ENCODE measurements around the gene TSPEAR. TPM values are rescaled to one million over a fixed set of nuclear protein-coding genes. Genes with fewer than 3 reads are reported as not detected.

The TSPEAR gene
- total RNA-seq, 2 donors from 2014 or later: not detected

DNA sequence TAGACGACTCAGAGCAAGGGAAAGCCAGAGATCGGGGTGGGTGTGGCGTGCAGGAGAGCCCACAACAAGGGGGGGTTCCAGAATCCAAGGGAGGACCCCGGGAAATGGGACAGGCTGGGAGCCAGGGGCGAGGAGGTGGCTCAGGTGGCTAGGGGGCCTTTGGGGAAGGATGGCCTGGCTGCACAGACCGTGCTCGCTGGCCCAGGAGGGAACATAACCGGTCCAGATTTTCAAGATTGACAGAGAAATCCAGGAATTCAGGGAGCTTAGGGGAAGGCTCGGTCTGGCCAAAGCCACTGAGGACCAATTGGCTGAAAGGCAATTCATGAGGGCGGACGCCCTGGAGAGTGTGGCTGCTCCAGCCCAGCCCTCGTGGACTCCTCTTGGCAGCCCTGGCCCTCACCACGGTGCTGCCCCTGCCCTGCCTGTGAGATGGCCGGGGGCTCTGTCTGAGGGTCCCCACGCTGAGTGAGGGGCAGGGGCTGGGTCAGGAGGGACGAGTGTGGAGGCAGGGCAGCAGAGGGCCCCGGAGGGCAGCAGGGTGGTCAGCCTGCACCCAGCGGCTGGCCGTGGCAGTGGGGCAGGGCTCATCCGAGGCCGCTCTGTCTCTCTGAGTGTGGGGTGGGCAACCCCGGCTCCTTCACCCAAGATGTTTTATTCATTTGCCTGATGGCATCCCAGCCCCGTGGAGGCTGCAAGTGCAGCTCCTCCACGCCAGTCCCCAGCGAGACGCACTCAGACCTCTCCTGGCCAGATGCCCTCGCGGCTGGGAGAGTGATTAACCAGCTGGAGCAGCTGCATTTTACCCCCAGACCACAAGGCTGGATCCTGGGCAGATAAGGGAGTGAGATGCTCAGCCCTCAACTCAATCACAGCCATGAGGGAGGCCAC lies 261.7 kb downstream of the TSPEAR start:
- Mint-ChIP-seq H3K27me3 (peaks cover 16% of the 10 kb centered on the region), H3K4me1 (no peaks in the 10 kb centered on the region)
- no peak for DNase-seq

GRCh38 chr21:44448651-44449131 lies 262.7 kb downstream of the TSPEAR start:
- no peak overlapping the region for H3K27ac Mint-ChIP-seq
- H3K27me3 Mint-ChIP-seq: peaks cover 16% of the 10 kb centered on the region
- no peaks in the 10 kb centered on the region for H3K4me1 Mint-ChIP-seq
- no peaks in the 10 kb centered on the region for H3K36me3 Mint-ChIP-seq (ENCODE audit: low read depth)
- H3K9me3 ChIP-seq (ENCODE audit: control insufficient read depth, low read length, poor library complexity, severe bottlenecking): no peaks in the 10 kb centered on the region
- DNase-seq: no peak
- no peak overlapping the region for H3K4me3 Mint-ChIP-seq
- no peak for ATAC-seq

More for the DNA sequence above, 261.7 kb downstream of the TSPEAR start:
- Mint-ChIP-seq H3K27ac (no peak overlapping the region), H3K36me3 (ENCODE audit: low read depth) (no peaks in the 10 kb centered on the region), H3K4me3 (no peak overlapping the region)
- H3K9me3 ChIP-seq (ENCODE audit: control insufficient read depth, low read length, poor library complexity, severe bottlenecking): no peaks in the 10 kb centered on the region
- ATAC-seq: no peak

Other genes starting within 250 kb of the TSPEAR start
- not detected for gene KRTAP10-1, start 171.4 kb downstream of the TSPEAR start, total RNA-seq
- not detected for gene KRTAP10-2, start 160.1 kb downstream of the TSPEAR start, total RNA-seq
- not detected for gene KRTAP10-3, start 152.8 kb downstream of the TSPEAR start, total RNA-seq
- gene KRTAP10-4, start 137.8 kb downstream of the TSPEAR start, total RNA-seq: not detected
- gene KRTAP10-5, start 131.0 kb downstream of the TSPEAR start, total RNA-seq: not detected
- not detected for gene KRTAP10-6, start 119.1 kb downstream of the TSPEAR start, total RNA-seq
- gene KRTAP10-7, start 111.0 kb downstream of the TSPEAR start, total RNA-seq: not detected
- not detected for gene KRTAP10-8, start 99.5 kb downstream of the TSPEAR start, total RNA-seq
- not detected for gene KRTAP10-9, start 84.5 kb downstream of the TSPEAR start, total RNA-seq
- gene KRTAP10-10, start 74.2 kb downstream of the TSPEAR start, total RNA-seq: not detected
- not detected for gene KRTAP10-11, start 65.2 kb downstream of the TSPEAR start, total RNA-seq
- gene KRTAP12-4, start 56.9 kb downstream of the TSPEAR start, total RNA-seq: not detected
- not detected for gene KRTAP12-3, start 53.6 kb downstream of the TSPEAR start, total RNA-seq
- not detected for gene KRTAP12-2, start 44.6 kb downstream of the TSPEAR start, total RNA-seq
- gene KRTAP12-1, start 29.4 kb downstream of the TSPEAR start, total RNA-seq: not detected
- gene KRTAP10-12, start 14.4 kb downstream of the TSPEAR start, total RNA-seq: not detected
- gene UBE2G2, start 90.2 kb upstream of the TSPEAR start, total RNA-seq: 100 to 1,000 TPM; 124 TPM
- 10 to 100 TPM; 62.1 to 73.4 TPM for gene SUMO3, start 106.5 kb upstream of the TSPEAR start, total RNA-seq
- gene PTTG1IP, start 162.1 kb upstream of the TSPEAR start, total RNA-seq: 100 to 1,000 TPM in 1 of 2 donors, 10 to 100 TPM in 1; 98.4 to 123 TPM
- 100 to 1,000 TPM; 248 to 359 TPM for gene ITGB2, start 209.3 kb upstream of the TSPEAR start, total RNA-seq
- gene SLX9, start 228.5 kb upstream of the TSPEAR start, total RNA-seq: 10 to 100 TPM; 14.0 to 15.4 TPM